NCI-H2171 treated with DMSO at 0.1 percent for 48 hours (cell line): Measurements from ENCODE around the gene IFITM10.
"Not testable (repeated sequence)": the region's sequence is repeated elsewhere in the genome, so short reads cannot be mapped to it uniquely, and the experiment has no call there.

Experiments used
- DNase-seq: peaks from one replicate; lab custom pipeline; 2025; lab: John Stamatoyannopoulos, UW

IFITM10 gene

GRCh38 chr11:1691878-1692707, 58.3 kb downstream of the IFITM10 start:
- no peak for DNase-seq

- no peak for DNase-seq
These were observed 59.1 kb downstream of the IFITM10 start for GRCh38 chr11:1691026-1691877.

- no peak for DNase-seq
These were observed 60.0 kb downstream of the IFITM10 start for GRCh38 chr11:1690167-1691025.

GRCh38 chr11:1689250-1690166, 60.9 kb downstream of the IFITM10 start:
- not testable (repeated sequence) for DNase-seq

GRCh38 chr11:1688336-1688947, 62.0 kb downstream of the IFITM10 start:
- not testable (repeated sequence) for DNase-seq

GRCh38 chr11:1686220-1686619, 64.2 kb downstream of the IFITM10 start:
- not testable (repeated sequence) for DNase-seq

- DNase-seq = not testable (repeated sequence)
These were observed 65.2 kb downstream of the IFITM10 start for GRCh38 chr11:1684886-1685874.

- DNase-seq = not testable (repeated sequence)
These were observed 66.4 kb downstream of the IFITM10 start for GRCh38 chr11:1683904-1684572.

GRCh38 chr11:1683216-1683615, 67.2 kb downstream of the IFITM10 start:
- not testable (repeated sequence) for DNase-seq
